GM18505 (cell line): Measurements from ENCODE around the gene C1QTNF7.

ENCODE experiments used
- ATAC-seq: cut with Tn5 transposase; IDR thresholded peaks from one replicate; pipeline ENCODE4 v1.9.1; 2021; ENCODE audit not compliant: unreplicated experiment
- POLR2A ChIP-seq: IDR thresholded peaks from 4 replicates; pipeline ENCODE4 v1.6.1; 2011; ENCODE audit warnings: borderline replicate concordance; ENCODE audit not compliant: insufficient read depth, insufficient read length; ENCODE audit errors: extremely low read depth

C1QTNF7 gene

GRCh38 chr4:15488136-15488535 is 60.3 kb downstream of the C1QTNF7 start:
- TF ChIP-seq POLR2A: no peak
- ATAC-seq: no peak

GRCh38 chr4:15488658-15489470 is 61.0 kb downstream of the C1QTNF7 start:
- TF ChIP-seq POLR2A: no peak
- no peak for ATAC-seq

GRCh38 chr4:15489551-15489950 is 61.7 kb downstream of the C1QTNF7 start:
- no peak for TF ChIP-seq POLR2A
- no peak for ATAC-seq

- ATAC-seq: no peak
- no peak for TF ChIP-seq POLR2A
Observed at GRCh38 chr4:15493411-15493810, 65.6 kb downstream of the C1QTNF7 start.

DNA sequence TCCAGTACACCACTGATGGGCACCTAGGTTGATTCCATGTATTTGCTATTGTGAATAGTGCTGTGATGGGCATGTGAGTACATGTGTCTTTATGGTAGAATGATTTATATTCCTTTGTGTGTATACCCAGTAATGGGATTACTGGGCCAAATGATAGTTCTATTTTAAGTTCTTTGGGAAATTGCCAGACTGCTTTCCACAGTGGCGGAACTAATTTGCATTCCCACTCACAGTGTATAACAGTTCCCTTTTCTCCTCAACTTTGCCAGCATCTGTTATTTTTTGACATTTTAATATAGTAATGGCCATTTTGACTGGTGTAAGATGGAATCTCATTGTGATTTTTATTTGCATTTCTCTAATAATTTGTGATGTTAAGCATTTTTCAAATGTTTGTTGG is 67.8 kb downstream of the C1QTNF7 start:
- no peak for ATAC-seq
- no peak for TF ChIP-seq POLR2A
